ENCODE measurements around the gene TRIM2.

TRIM2 gene

DNA sequence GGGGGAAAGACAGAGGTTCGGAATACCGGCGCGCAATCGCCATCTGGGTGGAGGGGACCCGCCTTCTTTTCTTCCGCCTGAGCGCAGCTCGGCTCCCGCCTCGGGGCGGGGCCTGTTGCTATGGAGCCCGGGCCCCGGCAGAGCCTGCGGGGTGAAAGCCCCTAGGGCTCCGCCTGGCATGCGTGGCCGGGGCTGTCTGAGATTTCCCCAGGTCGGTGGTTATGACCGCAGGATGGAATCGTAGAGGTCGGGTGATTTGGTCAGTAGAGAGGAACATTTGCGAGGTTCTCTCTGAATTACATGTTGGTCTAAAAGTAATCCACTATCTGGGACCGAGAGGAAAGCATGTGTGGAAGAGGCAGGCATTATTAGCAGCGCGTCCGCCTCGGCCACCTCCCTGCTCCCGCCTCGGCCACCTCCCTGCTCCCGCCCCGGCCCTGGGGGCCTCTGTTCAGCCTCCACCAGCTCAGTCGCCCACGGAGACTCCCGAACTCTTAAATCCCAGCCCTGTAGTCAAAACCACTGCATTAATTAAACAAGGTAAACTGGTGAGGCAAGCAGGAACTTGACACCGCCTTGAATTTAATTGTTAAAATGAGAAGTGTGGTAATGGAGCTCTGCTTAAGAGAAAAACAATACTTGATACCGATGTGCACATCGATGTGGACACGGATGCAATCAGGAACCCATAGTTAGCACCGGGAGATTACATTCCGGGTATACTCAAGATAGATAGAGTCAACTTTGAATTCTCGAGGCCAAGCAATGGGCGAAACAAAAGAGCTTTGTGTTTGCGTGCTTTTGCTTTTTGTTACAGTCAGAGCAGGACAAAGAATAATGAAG, 45.2 kb downstream of the TRIM2 start:
- peak; percentile 82 to 88 for DNase-seq

DNA sequence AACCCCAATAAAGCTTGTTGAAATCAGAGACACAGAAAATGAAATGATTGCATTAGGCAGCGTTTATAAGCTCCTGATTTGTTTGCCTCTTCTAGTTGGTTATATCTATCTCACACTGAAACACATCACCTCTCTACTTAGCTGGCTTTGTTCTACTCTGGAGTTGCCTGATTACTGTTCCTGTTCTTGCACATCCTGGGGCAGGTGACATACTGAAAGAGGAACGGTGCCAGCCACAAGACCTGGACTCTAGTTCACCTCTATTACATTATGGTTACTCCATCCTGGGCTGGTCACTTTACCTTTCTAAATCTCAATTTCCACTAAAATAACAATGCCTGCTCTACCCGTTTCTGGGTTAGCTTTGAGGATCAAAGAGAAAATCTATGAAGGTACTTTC, 47.9 kb downstream of the TRIM2 start:
- no peak for DNase-seq

DNA sequence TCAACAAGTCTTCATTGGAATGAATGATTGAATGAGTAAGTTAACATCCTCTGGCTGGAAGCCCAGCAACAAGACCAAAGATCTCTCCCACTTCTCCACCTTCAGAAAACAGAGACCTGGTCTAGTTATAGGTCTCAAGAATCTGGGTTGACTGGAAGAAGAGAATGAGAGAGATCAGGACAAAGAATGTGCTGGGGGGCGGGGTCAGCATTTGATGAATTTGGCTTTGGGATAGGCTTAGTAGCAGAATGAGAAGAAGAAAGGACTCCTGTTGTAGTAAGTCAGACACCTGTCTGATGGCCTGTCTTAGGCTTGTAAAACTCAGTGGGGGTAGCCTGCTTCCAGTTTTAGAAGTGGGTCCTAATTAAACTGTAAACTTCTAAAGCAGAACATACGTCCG, 51.0 kb downstream of the TRIM2 start:
- DNase-seq: no peak

DNA sequence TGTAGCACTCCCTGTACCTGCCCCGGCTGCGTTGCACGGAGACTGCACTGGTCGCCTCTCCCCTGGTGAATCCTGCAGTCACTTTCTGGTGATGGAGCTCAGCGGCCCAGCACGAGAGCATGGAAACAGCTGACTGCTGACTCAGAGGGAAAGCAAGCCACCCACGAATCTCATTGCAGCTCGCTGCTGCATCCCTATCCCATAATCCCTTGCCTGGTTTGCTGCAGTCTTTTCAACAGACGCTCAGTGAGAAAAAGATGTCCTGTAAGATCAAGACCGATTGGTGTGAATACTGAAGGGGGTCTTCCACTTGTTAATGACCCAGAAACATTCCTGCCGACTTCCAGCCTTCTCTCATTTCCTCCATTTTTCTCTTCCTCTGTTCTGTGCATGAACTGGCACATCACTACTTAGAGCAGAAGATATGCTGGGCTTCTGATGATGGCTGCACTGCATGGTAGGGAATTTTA, 52.9 kb downstream of the TRIM2 start:
- DNase-seq: peak; percentile 50 to 58

DNA sequence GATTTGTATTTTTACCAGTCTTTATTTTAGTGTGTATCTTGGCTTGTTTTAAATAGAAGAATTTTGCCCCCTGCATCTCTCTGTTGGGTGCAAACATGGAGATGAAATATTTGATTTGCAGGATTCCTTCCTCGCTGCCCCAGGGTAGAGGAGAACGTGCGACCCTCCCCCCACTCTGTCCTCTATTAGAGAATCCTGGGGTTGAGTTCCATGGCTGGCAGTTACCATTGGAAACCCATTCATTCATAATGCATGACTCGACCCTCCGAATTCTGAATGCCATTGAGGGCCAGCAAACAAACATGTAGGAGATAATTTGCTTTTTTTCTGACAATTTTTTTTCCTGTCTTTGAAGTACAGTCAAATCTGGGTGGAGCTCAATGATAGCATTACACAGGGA, 53.7 kb downstream of the TRIM2 start:
- no peak for DNase-seq

DNA sequence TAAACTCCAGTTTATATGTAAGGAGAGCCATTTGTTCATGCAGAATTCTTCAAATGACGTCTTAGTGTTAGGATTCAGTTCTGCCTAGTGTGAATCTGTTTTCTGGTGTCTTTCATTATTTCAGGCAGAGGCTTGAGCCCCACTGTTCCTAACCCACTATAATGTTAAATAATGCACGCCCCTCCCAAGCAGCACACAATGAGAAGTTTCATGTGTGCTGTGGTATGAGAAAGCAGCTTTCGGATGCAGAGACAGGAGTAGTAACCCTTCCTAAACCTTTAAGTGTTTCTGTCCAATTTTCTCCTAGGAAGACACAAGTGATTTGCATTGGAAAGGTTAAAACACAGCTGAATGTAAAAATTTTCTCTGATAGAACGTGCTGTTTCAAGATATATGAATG, 54.5 kb downstream of the TRIM2 start:
- DNase-seq: no peak

DNA sequence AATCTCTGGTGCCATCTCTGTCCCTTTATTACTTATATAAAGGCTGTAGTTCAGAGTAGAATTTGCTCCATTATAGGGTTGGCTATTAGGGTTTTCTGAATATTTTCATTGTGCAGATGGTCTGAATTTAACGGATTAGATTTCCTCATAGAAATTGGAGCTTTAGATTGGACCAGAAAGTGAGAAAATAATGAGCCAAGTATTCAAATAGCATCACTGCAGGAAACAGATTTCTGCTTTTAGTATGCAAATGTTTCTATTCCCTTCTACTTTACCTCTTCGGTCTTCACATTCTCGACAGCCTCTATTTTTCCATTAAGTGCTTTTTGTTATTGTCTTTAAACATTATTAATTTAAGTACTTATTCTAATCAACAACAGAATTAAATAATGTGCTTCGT, 55.4 kb downstream of the TRIM2 start:
- no peak for DNase-seq

DNA sequence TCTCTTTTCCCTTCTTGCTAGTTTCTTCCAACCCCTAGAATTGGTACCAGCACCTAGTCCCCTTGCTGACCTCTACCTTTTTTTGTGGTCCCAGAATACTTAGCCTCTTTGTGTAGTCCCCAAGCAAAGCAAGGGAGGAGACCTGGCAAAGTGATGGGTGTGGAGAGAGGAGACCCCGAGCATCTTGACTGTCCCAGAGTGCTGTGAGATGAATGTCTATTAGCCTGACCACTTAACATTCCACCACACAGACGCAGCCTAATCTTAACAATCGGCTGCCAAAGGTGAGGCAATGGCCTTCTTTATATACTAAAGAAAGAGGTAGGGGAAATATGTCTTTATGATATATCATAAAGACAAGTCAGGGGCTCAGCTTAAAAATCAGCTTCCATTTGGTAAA, 55.9 kb downstream of the TRIM2 start:
- DNase-seq: no peak

DNA sequence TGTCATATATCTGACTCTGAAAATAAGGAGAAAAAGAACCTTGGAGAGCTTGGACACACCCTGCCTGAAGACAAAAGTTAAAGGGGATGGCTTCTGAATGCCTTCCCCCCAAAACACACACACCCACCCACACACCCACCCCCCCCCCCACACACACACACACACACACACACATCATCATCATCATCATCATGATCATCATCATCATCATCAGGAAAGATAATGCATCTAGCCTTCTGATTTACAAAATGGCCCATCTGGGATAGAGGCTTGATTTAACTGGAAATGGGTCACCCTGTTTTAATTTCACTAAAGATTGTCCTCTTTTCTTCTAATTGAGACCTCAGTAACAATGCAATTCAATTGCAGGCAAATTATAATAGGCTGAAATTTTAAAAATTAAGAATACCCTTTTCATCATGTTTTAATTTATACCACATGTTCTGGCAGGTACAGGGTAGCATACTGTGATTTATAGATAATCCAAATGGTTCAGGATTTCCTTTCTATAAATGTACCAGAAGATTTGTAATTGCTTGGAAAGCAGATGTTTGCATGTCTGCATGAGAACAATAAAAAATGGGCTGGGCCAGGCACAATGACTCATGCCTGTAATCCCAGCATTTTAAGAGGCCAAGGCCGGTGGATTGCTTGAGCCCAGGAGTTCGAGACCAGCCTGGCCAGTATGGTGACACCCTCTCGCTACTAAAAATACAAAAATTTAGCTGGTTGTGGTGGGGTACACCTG, 56.5 kb downstream of the TRIM2 start:
- no peak for DNase-seq

DNA sequence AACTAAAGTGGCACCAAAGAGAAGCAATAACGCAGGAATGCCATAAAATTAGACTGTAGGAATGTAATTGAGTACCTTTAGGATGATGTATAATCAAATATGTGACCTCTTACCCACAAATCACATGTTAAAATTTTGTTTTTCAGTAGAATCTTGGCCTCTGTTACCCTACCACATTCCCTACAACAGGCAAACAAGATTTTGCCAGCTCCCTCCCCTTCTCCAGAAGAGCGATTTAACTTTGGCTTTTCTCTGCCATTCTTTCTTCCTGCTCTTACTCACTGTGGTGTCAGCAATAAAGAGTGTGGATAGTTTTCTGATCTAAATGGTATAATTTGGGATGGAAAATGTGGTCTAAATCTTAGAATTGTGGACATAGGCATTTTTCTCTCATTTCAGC, 57.2 kb downstream of the TRIM2 start:
- no peak for DNase-seq

DNA sequence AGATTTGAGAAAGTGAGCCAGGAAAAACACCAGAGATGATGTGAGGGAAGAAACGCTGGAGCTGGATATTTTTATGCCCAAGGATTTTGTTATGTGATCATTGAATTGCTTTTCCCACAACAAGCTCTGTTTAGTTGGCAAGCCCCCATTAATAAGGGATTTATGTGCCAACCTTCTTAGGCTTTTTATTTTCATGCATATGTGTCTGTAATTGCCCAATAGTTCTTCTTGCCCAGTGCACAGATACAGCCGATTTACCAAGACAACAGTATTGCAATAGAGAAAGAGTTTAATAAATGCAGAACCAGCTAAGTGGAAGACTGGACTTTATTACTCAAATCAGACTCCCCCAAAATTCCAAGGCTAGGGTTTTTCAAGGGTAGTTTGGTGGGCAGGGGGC, 57.7 kb downstream of the TRIM2 start:
- no peak for DNase-seq

DNA sequence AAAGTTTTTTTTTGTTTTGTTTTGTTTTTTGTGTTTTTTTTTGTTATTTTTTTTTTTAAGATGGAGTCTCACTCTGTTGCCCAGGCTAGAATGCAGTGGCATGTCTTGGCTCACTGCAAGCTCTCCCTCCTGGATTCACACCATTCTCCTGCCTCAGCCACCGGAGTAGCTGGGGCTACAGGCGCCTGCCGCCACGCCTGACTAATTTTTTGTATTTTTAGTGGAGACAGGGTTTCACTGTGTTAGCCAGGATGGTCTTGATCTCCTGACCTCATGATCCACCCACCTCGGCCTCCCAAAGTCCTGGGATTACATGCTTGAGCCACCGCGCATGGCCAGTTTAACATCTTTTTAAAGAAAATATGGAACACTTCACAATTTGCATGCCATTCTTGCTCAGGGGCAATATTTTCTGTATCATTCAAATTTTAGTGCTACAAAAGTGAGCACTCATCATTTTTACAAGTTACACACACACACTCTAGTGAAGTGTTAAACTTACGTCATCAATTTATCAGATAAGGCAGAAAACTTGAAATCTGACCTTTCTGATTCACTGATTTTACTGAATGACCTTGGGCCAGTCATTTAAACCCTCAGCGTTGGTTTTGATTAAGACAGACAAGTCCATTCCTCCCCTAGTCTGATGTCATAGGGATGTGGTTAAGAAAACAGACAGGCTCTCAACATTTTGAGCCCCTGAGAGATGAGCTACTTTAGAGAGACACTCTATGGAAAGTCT, 61.2 kb downstream of the TRIM2 start:
- no peak for DNase-seq

DNA sequence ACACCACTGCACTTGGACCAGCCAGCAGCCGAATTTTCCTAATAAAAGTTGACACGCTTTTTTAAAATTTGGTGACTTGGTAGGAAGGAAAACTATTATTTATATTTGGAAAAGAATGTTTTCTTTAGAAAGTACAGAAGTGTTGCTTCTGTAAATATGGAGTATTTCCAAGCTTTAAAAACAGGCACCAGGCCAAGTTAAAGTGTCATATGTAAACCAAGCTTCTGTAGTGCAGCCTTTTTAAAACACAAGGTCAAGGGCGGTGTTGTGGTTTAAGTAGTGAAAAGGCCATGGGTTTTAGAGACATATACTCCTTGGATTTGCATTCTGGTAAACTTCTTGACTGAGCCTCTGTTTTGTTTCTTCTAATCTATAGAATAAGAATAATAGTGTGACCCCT, 62.7 kb downstream of the TRIM2 start:
- no peak for DNase-seq

DNA sequence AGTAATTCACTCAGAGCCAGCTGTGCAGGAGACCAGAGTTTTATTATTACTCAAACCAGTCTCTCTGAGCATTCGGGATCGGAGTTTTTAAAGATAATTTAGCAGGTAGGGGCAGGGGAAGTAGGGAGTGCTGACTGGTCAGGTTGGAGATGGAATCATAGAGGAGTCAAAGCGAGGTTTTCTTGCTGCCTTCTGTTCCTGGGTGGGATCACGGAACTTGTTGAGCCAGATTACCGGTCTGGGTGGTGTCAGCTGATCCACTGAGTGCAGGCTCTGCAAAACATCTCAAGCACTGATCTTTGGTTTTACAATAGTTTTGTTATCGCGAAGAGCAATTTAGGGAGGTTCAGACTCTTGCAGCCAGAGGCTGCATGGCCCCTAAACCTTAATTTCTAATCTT, 63.6 kb downstream of the TRIM2 start:
- DNase-seq: no peak

DNA sequence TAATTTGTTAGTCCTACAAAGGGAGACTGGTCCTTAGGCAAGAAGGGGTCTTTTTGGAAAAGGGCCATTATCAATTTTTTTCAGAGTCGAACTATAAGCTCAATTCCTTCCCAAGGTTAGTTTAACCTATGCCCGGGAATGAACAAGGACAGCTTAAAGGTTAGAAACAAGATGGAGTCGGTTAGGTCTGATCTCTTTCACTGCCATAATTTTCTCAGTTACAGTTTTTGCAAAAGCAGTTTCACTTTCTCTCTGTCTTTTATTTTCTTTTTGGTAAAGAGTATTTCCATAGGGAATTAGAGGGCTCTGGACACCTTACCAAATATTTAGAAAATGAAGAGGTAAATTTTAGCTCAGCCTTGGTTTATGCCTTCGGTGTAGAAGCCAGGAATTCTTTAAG, 64.1 kb downstream of the TRIM2 start:
- no peak for DNase-seq

DNA sequence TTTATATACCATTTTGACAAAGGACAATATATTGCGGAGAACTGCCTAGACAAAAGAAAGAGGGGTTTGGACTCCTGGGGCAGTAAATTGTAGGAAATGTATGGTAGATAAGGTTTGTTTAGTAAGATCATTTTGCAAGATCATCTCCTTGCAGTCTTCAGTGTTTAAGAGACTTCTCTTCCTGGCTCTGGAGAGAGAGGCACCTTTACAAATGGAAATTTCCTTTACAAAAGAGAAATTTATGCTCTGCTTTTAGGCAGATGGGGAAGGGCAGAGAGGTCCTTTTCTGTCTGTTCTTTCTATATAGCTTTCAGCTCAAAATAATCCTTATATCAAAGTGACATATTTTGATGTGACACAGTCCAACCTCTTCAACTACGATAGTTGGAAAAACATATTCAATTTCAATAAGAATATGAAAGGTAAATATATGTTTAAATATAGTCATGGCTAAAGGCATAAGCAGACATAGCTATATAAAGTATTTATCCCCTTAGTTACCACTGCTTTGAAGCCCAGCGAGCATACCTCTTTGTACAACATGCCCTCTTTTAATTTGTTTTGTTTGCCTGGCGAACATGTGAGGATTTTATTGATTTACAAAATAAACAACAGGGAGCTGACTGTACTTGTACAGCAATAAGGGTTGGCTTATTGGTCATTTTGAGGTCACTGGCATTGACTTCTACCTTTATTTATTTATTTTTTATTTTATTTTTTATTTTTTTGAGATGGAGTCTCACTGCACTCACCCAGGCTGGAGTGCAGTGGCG, 65.2 kb downstream of the TRIM2 start:
- DNase-seq: no peak

DNA sequence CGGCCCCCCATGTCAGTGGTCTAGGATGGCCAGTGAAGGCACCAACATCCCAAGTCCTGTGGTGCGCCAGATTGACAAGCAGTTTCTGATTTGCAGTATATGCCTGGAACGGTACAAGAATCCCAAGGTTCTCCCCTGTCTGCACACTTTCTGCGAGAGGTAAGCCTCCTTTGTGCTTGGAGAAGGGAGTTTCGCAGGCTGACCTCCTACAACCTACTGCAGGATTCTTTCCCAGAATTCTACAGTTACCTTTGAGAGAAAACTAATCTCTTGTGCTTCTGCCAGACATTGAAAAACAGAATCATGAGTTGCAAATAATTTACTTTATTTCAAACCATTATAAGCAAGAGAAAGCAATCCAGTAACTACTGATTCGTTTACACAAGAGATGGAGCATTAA, 66.1 kb downstream of the TRIM2 start:
- no peak for DNase-seq

DNA sequence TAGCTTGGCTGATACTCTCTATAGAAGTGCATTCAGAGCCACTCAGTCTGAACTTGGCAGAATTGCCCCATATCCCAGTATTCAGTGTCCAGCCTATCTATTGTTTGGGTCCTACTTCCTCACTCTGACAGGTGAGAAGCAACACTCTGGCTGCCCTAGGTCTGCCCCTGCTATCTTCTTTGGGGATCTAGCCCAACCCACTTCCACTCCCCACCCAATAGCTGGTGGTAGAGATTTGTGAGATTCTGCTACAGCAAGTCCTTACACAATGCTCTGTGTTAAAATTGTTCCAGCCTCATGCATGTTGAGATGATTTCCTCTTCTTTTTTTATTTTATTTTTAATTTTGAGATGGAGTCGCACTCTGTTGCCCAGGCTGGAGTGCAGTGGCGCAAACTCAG, 67.6 kb downstream of the TRIM2 start:
- DNase-seq: no peak

DNA sequence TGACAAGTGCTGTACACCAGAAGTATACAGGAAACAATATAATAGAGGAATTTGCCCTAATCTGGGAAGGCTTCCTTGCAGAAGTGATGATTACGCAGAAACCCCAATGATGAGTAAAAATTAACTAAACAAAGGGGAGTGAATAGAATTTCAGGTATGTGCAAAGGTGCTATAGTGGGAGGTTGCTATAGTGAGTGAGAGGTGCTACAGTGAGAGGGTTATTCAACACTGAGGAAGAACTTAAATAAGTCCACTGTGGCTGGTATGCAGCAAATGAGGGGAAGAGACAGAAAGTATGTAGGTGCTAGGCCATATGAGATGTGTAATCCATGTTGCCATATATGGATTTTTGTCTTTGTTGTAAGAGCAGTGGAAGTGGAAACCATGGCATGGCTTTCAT, 69.5 kb downstream of the TRIM2 start:
- no peak for DNase-seq

DNA sequence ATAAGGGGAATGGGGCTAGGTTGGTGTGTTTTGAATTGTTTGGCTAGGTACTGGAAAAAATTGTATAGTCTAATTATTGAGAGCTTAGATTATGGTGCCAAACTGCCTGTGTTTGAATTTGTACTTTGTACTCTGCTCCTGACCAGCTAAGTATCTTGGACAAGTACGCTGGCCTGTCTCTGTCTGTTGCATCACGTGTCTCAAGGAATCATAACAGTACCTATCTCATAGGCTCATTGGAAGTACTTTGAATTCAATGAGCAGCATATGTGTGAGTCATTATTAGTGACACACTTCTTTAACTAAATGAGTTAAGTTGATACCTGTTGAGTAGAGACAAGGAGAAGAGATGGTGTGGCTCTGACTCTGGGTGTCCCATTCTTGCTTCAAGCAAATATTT, 70.7 kb downstream of the TRIM2 start:
- no peak for DNase-seq

DNA sequence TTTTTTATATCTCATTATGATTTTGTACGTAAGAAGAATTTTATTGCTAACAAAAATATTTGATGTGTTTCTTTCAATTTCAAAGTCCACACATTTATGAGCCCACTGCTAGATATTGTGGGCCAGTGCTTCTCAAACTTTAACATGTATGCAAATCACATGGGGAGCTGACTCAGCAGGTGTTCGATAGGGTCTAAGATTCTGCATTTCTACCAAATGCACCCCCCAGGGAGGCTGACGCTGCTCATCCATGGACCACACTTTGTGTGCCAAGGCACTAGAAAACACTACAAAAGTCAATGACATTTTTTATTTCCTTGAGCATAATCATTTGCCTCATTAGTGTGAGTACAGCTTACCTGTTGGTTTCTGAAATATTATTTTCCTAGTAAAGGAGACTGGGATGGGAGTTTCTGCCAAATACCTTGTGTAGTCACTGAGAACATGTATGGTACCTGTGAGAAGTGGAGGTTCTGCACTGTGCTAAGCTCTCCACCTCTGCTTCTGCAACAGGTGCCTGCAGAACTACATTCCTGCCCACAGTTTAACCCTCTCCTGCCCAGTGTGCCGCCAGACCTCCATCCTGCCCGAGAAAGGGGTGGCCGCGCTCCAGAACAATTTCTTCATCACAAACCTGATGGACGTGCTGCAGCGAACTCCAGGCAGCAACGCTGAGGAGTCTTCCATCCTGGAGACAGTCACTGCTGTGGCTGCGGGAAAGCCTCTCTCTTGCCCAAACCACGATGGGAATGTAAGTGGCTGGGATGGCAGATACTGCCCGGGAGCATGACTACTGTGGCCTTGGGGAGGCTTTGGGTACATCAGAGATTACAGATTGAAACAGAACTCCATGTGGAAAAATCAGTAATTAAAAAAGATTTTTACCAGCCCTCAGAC, 71.4 kb downstream of the TRIM2 start:
- DNase-seq: no peak

DNA sequence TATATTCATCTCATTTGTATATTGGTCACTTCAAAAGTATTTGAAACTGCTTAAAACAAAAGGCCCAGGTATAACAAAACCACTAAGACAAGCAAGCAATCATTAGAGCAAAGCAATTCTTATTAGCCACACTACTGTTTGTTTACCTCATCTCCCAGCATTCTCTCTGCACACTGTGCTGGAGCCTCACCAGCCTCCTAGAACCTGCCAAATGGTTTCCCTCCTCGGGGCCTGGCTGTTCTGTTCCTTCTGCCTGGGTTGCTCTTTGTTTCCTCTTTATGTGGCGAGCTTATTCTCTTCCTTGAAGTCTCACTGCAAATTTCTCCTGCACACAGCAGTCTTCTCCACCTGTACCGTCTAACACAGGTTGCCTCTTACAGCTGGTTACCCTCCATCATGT, 72.7 kb downstream of the TRIM2 start:
- DNase-seq: no peak

All from activated T-cell treated with anti-CD3 and anti-CD28 coated beads, Interleukin-2, amount 50 U/mL, for 48 hours (primary cell).